Esophagus squamous epithelium (tissue), 5 donors: Measurements from ENCODE around the gene ICA1. TPM values are rescaled to one million over a fixed set of nuclear protein-coding genes. Genes with fewer than 3 reads are reported as not detected.

Experiments used
- DNase-seq: peaks from one replicate; lab custom pipeline; 2025; lab: John Stamatoyannopoulos, UW
- H3K27ac ChIP-seq, 4 donors: fragments of 200-600 bp; sonication (generic); one replicate each; pipeline ENCODE4 v1.5.1; 2016 to 2019; ENCODE audit warnings: mild to moderate bottlenecking in 1 of 4
- H3K27me3 ChIP-seq, 4 donors: fragments of 200-600 bp; sonication (generic); 1 replicate in 3 of 4; 2 replicates in 1 of 4; pipeline versions ENCODE4 v1.5.1 to v1.6.0; 2017 to 2021; ENCODE audit warnings: antibody characterized with exemption in 1 of 4
- H3K36me3 ChIP-seq, 3 donors: fragments of 200-600 bp; sonication (generic); one replicate each; pipeline ENCODE4 v1.5.1; 2016 to 2019
- H3K4me1 ChIP-seq, 3 donors: fragments of 200-600 bp; sonication (generic); one replicate each; pipeline ENCODE4 v1.5.1; 2017 to 2019
- H3K4me3 ChIP-seq, 4 donors: fragments of 200-600 bp; sonication (generic); 1 replicate in 3 of 4; 2 replicates in 1 of 4; pipeline ENCODE4 v1.5.1; 2016 to 2019; ENCODE audit warnings: mild to moderate bottlenecking in 2 of 4, moderate library complexity in 1 of 4
- H3K9me3 ChIP-seq, 3 donors: fragments of 200-600 bp; sonication (generic); one replicate each; pipeline ENCODE4 v1.5.1; 2016 to 2019
- CTCF ChIP-seq, 6 experiments: fragments of 450-650 bp in 4 of 6; fragments of 200-600 bp in 2 of 6; sonication (generic) in 2 of 6; IDR thresholded peaks; one replicate each; pipeline ENCODE4 v1.5.1; 2016 to 2019; ENCODE audit warnings: antibody characterized with exemption in 6 of 6, mild to moderate bottlenecking in 4 of 6, moderate library complexity in 4 of 6
- POLR2A ChIP-seq, 4 donors: fragments of 450-650 bp; IDR thresholded peaks; one replicate each; pipeline ENCODE4 v1.6.1; 2017; ENCODE audit warnings: antibody characterized with exemption in 4 of 4, mild to moderate bottlenecking in 4 of 4, moderate library complexity in 3 of 4
- WGBS, 2 donors: methylation state at CpG; one replicate each; pipeline ENCODE4 v1.1.5; 2018; 5-methylcytosine and 5-hydroxymethylcytosine counted together
- intact Hi-C: fragments of 100-400 bp; cut with DNase I; formaldehyde crosslinking; loops from one replicate; pipeline ENCODE4 v1.15.0; 2022
- total RNA-seq, 4 donors: library from RNA; depleted of rRNA; stranded (reverse); fragments of >200 nt; gene quantifications; one replicate each; pipeline ENCODE4 v1.1.0, GENCODE V29; 2016
- donor health status: DM: yes; HTN: yes; CAD: no.

ICA1 gene
- total RNA-seq, 4 donors from 2014 or later: 5.6 to 12.6 (median 9.6) TPM

GRCh38 chr7:8161364-8161828 is 100.6 kb downstream of the ICA1 start:
- DNase-seq: no peak
- no peaks in the 10 kb centered on the region for H3K27me3 ChIP-seq
- no peaks in the 10 kb centered on the region for H3K4me1 ChIP-seq
- no peak overlapping the region for H3K27ac ChIP-seq
- no peak overlapping the region for H3K4me3 ChIP-seq
- 77 to 84% methylated on average over 4 of the region's 4 CpGs for WGBS, 2 donors
- H3K9me3 ChIP-seq: no peaks in the 10 kb centered on the region
- TF ChIP-seq CTCF (IDR thresholded peaks at IDR 0.05): no peak
- TF ChIP-seq POLR2A (IDR thresholded peaks at IDR 0.05): no peak
- intact Hi-C loops: no loop called here
- peaks cover 0 to 5% (median 0%) of the 10 kb centered on the region in 3 donors for H3K36me3 ChIP-seq

GRCh38 chr7:8160779-8161345 is 101.1 kb downstream of the ICA1 start:
- H3K27me3 ChIP-seq: no peaks in the 10 kb centered on the region
- TF ChIP-seq POLR2A (IDR thresholded peaks at IDR 0.05): no peak
- TF ChIP-seq CTCF (IDR thresholded peaks at IDR 0.05): no peak
- H3K4me1 ChIP-seq: no peaks in the 10 kb centered on the region
- intact Hi-C loops: no loop called here
- 74 to 81% methylated on average over 7 of the region's 7 CpGs for WGBS, 2 donors
- H3K27ac ChIP-seq: no peak overlapping the region
- no peaks in the 10 kb centered on the region for H3K9me3 ChIP-seq
- DNase-seq: no peak
- H3K36me3 ChIP-seq: peaks cover 0 to 6% (median 0%) of the 10 kb centered on the region in 3 donors
- H3K4me3 ChIP-seq: no peak overlapping the region

GRCh38 chr7:8160250-8160649 is 101.7 kb downstream of the ICA1 start:
- intact Hi-C loops: no loop called here

GRCh38 chr7:8159595-8159994 is 102.4 kb downstream of the ICA1 start:
- no peaks in the 10 kb centered on the region for H3K9me3 ChIP-seq
- 70 to 100% methylated on average over 2 of the region's 2 CpGs for WGBS, 2 donors
- intact Hi-C loops: no loop called here
- H3K27me3 ChIP-seq: no peaks in the 10 kb centered on the region
- no peak for DNase-seq
- peaks cover 0 to 6% (median 0%) of the 10 kb centered on the region in 3 donors for H3K36me3 ChIP-seq
- H3K4me1 ChIP-seq: no peaks in the 10 kb centered on the region
- no peak overlapping the region for H3K27ac ChIP-seq
- H3K4me3 ChIP-seq: no peak overlapping the region
- TF ChIP-seq CTCF (IDR thresholded peaks at IDR 0.05): no peak
- no peak for TF ChIP-seq POLR2A (IDR thresholded peaks at IDR 0.05)

More at GRCh38 chr7:8160250-8160649, 101.7 kb downstream of the ICA1 start:
- TF ChIP-seq CTCF (IDR thresholded peaks at IDR 0.05): no peak
- no peak for TF ChIP-seq POLR2A (IDR thresholded peaks at IDR 0.05)
- no peaks in the 10 kb centered on the region for H3K27me3 ChIP-seq
- no peak for DNase-seq
- no peaks in the 10 kb centered on the region for H3K4me1 ChIP-seq
- no peak overlapping the region for H3K27ac ChIP-seq
- H3K9me3 ChIP-seq: no peaks in the 10 kb centered on the region
- no peak overlapping the region for H3K4me3 ChIP-seq
- 63% methylated on average over 3 of the region's 3 CpGs for WGBS, 2 donors
- peaks cover 0 to 6% (median 0%) of the 10 kb centered on the region in 3 donors for H3K36me3 ChIP-seq

GRCh38 chr7:8157296-8157695 is 104.7 kb downstream of the ICA1 start:
- H3K36me3 ChIP-seq: peaks cover 0 to 6% (median 0%) of the 10 kb centered on the region in 3 donors
- no peaks in the 10 kb centered on the region for H3K9me3 ChIP-seq
- no peak for DNase-seq
- H3K27ac ChIP-seq: no peak overlapping the region
- WGBS, 2 donors: 89 to 94% methylated on average over 1 of the region's 1 CpG
- no peak overlapping the region for H3K4me3 ChIP-seq
- no peak for TF ChIP-seq CTCF (IDR thresholded peaks at IDR 0.05)
- TF ChIP-seq POLR2A (IDR thresholded peaks at IDR 0.05): no peak
- intact Hi-C loops: no loop called here
- no peaks in the 10 kb centered on the region for H3K27me3 ChIP-seq
- no peaks in the 10 kb centered on the region for H3K4me1 ChIP-seq
